Endometrial microvascular endothelial cells (primary cell): Measurements from ENCODE around the gene IL22RA2. TPM values are rescaled to one million over a fixed set of nuclear protein-coding genes. Genes with fewer than 3 reads are reported as not detected.

Source experiments
- in situ Hi-C: cut with HindIII; loops from 2 replicates; pipeline ENCODE4 v1.10.0; 2017; ENCODE audit warnings: low sequenced_read_pairs, low pct_unique_long_range_greater_than_20kb; ENCODE audit errors: inconsistent ontology term
- total RNA-seq: library from RNA; depleted of rRNA; stranded (reverse); fragments of >200 nt; gene quantifications from one replicate; pipeline ENCODE4 v1.2.3, GENCODE V29; 2015; ENCODE audit errors: inconsistent ontology term

IL22RA2 gene
- total RNA-seq, 1 donor from 2014 or later, result not detected

DNA sequence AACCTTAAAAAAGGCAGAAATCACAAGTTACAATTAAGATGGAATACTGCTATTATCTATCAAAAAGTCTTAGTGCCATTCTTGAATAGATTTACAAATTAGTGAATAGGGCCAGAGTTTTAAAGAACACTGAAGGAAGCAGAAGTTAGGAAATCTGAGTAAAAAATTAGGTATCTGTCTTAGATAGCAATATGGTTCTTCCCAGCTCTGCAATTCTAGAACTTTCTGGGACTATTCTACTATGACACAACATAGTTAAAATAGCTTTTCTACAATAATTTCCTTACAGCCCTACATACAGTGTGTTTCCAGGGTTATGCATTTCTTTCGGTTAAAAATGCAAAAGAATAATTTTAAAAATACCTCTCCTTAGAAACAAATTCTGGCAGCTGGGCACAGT lies 27.6 kb upstream of the IL22RA2 start:
- in situ Hi-C loops, result no loop called here

GRCh38 chr6:137200288-137200687 lies 26.8 kb upstream of the IL22RA2 start:
- in situ Hi-C loops, result no loop called here

- in situ Hi-C loops, result no loop called here
Measured at GRCh38 chr6:137197684-137198645, 24.5 kb upstream of the IL22RA2 start.

DNA sequence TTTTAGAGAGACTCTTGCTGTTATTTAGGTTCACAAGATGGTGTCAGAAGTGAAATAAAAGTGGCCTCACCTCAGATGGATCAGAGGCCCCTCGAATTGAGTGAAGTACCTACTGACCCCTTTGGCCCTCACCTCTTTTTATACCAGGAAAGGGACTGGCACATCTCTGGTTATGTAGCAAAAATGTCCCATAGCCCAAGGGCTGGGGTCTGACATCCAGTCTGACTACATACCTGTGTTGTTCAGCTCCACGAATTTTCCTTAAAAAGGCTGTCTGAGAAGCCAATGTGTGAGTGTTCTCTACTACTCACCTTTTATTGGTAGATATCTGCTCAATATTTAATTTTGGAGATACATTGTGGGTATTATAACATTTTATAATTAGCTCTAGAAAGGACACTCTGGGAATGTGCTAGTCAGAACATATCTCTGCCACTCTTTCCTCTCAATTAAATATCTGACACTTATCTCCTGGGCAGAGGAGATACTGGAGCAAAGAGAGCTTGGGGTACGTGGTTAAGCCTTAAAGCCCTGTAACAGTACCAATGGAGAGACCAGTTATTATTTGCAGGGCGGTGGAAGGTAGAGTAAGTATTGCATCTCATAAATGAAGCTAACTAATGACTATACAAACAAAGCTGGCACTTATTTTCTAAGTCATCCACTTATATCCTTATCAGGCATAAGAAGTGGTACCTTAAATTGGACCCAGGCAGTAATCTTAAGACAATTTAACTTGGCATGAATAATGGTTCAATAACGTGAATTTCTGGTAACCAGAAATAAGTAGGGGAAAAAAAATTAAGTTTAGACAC lies 20.0 kb upstream of the IL22RA2 start:
- in situ Hi-C loops, result no loop called here

GRCh38 chr6:137192821-137193220 lies 19.4 kb upstream of the IL22RA2 start:
- in situ Hi-C loops, result no loop called here

GRCh38 chr6:137191670-137192069 lies 18.2 kb upstream of the IL22RA2 start:
- in situ Hi-C loops, result no loop called here

DNA sequence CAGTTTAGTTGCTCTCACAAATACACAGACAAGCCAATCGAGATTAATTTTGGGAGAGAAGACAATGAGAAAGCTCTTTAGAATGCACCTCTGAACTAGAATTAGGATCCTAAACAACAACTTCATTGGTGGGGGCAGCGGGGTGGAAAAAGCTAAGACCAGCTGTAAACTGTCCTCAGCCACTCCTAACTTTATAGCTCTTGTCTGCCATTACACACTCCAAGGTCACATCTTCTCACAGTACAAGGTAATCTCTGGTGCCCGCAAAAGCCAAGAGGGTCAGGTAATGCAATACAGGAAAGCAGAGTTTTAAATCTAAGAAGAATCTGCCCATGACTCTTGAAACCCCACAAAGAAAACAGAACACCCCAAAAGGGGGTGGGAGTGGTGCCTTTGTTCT lies 17.8 kb upstream of the IL22RA2 start:
- in situ Hi-C loops, result no loop called here

GRCh38 chr6:137190583-137191094 lies 17.2 kb upstream of the IL22RA2 start:
- in situ Hi-C loops, result no loop called here

DNA sequence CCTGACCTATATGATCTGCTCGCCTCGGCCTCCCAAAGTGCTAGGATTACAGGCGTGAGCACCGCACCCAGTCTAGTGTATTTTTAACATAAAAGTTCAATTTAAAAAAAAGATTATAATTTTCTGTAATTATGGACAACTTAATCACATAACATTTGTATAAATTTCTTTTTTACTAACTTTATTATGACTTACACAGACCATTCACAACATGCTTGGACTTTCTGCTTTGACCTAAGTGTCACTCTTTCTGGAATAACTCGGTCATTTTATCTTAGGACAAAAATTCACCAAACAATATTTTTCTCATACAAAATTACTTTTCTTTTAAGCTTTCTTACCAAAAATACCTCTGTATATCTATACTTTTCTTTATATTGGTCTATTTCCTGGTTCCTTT lies 15.4 kb upstream of the IL22RA2 start:
- in situ Hi-C loops, result no loop called here

GRCh38 chr6:137185290-137185689 lies 11.8 kb upstream of the IL22RA2 start:
- in situ Hi-C loops, result no loop called here

GRCh38 chr6:137182654-137183073 lies 9.2 kb upstream of the IL22RA2 start:
- in situ Hi-C loops, result no loop called here

DNA sequence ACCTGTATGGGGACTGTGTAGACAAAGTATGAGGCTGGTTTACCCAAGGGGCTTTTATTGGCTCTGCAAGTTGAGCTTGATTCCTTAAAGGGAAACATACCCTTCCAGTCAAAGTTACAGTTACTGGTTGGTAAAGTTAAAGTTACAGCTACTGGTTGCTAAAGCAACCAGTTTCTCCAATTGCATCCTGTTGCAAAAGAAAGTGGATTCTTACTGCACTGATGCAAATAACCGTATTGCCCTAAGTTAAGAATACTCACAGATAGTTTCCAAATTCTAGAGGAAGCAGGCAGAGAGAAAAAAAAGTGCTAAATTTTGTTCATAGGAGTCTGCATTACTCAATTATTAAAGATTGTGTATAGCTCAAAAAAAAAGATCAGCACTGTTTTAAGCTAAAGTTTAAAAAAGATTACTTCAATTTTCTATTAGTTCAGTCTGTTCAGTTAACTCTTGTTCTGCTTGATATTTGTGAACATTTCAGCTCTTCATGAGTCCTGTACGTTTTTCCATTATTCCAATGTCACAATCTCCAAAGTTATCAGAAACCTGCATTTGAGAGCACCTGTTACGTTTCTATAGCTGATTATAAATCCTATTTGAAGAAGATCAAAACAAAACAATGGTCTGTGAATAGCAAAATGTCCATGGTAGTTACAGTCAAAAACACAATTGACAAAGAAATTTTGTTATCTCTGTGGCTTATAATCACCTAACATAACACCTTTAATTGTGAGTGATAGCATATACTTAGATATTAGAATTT lies 8.6 kb upstream of the IL22RA2 start:
- in situ Hi-C loops, result no loop called here

DNA sequence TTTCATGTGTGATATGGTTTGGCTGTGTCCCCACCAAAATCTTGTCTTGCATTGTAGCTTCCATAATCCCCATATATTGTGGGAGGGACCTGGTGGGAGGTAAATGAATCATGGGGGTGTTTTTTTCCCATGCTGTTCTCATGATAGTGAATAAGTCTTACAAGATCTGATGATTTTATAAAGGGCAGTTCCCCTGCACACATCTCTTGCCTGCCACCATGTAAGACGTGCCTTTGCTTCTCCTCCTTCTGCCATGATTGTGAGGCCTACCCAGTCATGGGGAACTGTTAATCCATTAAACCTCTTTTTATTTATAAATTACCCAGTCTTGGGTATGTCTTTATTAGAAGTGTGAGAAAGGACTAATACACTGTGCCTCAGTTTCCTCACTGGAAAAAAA lies 4.2 kb upstream of the IL22RA2 start:
- in situ Hi-C loops, result no loop called here

- in situ Hi-C loops, result no loop called here
Measured at GRCh38 chr6:137176729-137177128, 3.3 kb upstream of the IL22RA2 start.

DNA sequence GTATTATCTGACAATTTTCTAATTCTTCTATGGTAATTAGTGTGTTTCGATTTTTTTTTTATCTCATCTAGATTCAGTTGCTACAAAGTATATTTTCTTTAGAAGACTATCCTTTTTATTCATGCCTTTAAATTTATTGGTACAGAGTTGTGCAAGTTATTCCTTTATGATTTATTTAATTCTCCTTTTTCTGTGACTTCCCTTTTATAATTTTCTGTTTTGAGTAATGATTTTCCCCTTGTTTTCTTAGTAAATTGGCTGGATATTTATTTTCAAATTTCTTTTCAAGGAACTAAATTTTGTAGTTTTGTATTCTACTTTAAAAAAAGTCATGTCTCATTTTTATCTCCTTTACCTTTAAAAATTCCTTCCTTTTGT lies 2.4 kb upstream of the IL22RA2 start:
- in situ Hi-C loops, result no loop called here

- in situ Hi-C loops, result no loop called here
Measured at GRCh38 chr6:137175157-137175867, 1.9 kb upstream of the IL22RA2 start.

GRCh38 chr6:137172734-137173431 lies 561 bp downstream of the IL22RA2 start:
- in situ Hi-C loops, result no loop called here
